Measurements from ENCODE around the gene GPR21.

- TF ChIP-seq GATA3 (IDR thresholded peaks at IDR 0.05; ENCODE audit: low read depth, low read length) (no peak), GATA2 (IDR thresholded peaks at IDR 0.05; ENCODE audit: low read depth, low read length) (no peak)
Measured at GRCh38 chr9:123008909-123009308, 24.6 kb upstream of the GPR21 start.
